ENCODE results near the gene SHISA9. TPM values are rescaled to one million over a fixed set of nuclear protein-coding genes. Genes with fewer than 3 reads are reported as not detected.

SHISA9 gene
- total RNA-seq, 1 donor from 2014 or later, result 2.5 TPM

- Histone ChIP-seq H3K4me1 (no peaks in the 10 kb centered on the region), H3K9me3 (ENCODE audit: low read depth) (no peaks in the 10 kb centered on the region), H2AFZ (replicated peaks) (no peak overlapping the region), H3K9ac (no peak overlapping the region), H3F3A (ENCODE audit: low read depth) (no peaks in the 10 kb centered on the region), H3K27me3 (no peaks in the 10 kb centered on the region), H3K4me2 (no peak overlapping the region), H4K20me1 (ENCODE audit: low read depth) (no peaks in the 10 kb centered on the region), H3K27ac (no peak overlapping the region), H3K4me3 (no peak overlapping the region), H3K79me2 (ENCODE audit: low read depth) (no peaks in the 10 kb centered on the region), H3K36me3 (no peaks in the 10 kb centered on the region)
- Mint-ChIP-seq H3K27me3 (ENCODE audit: insufficient read depth, low read depth) (peaks cover 5% of the 10 kb centered on the region), H3K36me3 (peaks cover 6% of the 10 kb centered on the region), H3K4me3 (no peak overlapping the region), H3K9me3 (peaks cover 10% of the 10 kb centered on the region), H3K27ac (no peak overlapping the region), H3K4me1 (no peaks in the 10 kb centered on the region)
- TF ChIP-seq CTCF (IDR thresholded peaks at IDR 0.05) (no peak), EZH2 (IDR thresholded peaks at IDR 0.05) (no peak), EZH2phosphoT487 (IDR thresholded peaks at IDR 0.05) (no peak)
- DNase-seq (ENCODE audit: low spot score), result no peak
These were observed 57.0 kb downstream of the SHISA9 start for GRCh38 chr16:12958366-12958765.

- H3K4me1 Mint-ChIP-seq, result no peaks in the 10 kb centered on the region
- no peak for DNase-seq (ENCODE audit: low spot score)
- Histone ChIP-seq H3K9ac (no peak overlapping the region), H4K20me1 (ENCODE audit: low read depth) (no peaks in the 10 kb centered on the region), H3K79me2 (ENCODE audit: low read depth) (no peaks in the 10 kb centered on the region), H3K4me2 (no peak overlapping the region), H3K36me3 (no peaks in the 10 kb centered on the region), H3F3A (ENCODE audit: low read depth) (no peaks in the 10 kb centered on the region), H3K27me3 (no peaks in the 10 kb centered on the region), H3K4me3 (no peak overlapping the region), H3K9me3 (ENCODE audit: low read depth) (no peaks in the 10 kb centered on the region), H2AFZ (replicated peaks) (no peak overlapping the region), H3K4me1 (no peaks in the 10 kb centered on the region), H3K27ac (no peak overlapping the region)
- H3K36me3 Mint-ChIP-seq, result peaks cover 6% of the 10 kb centered on the region
- peaks cover 10% of the 10 kb centered on the region for H3K9me3 Mint-ChIP-seq
- no peak for TF ChIP-seq EZH2phosphoT487 (IDR thresholded peaks at IDR 0.05)
- TF ChIP-seq CTCF (IDR thresholded peaks at IDR 0.05), result no peak
- no peak for TF ChIP-seq EZH2 (IDR thresholded peaks at IDR 0.05)
- no peak overlapping the region for H3K4me3 Mint-ChIP-seq
- no peak overlapping the region for H3K27ac Mint-ChIP-seq
- H3K27me3 Mint-ChIP-seq (ENCODE audit: insufficient read depth, low read depth), result peaks cover 5% of the 10 kb centered on the region
These were observed 57.7 kb downstream of the SHISA9 start for GRCh38 chr16:12959072-12959471.

- peaks cover 5% of the 10 kb centered on the region for H3K27me3 Mint-ChIP-seq (ENCODE audit: insufficient read depth, low read depth)
- Histone ChIP-seq H3K4me2 (no peak overlapping the region), H3K27me3 (no peaks in the 10 kb centered on the region), H3K36me3 (no peaks in the 10 kb centered on the region), H3K27ac (no peak overlapping the region), H3K79me2 (ENCODE audit: low read depth) (no peaks in the 10 kb centered on the region), H3K4me1 (no peaks in the 10 kb centered on the region), H2AFZ (replicated peaks) (no peak overlapping the region), H3K4me3 (no peak overlapping the region), H3K9me3 (ENCODE audit: low read depth) (no peaks in the 10 kb centered on the region), H3F3A (ENCODE audit: low read depth) (no peaks in the 10 kb centered on the region), H3K9ac (no peak overlapping the region), H4K20me1 (ENCODE audit: low read depth) (no peaks in the 10 kb centered on the region)
- peaks cover 2% of the 10 kb centered on the region for H3K4me1 Mint-ChIP-seq
- TF ChIP-seq EZH2 (IDR thresholded peaks at IDR 0.05) (no peak), CTCF (IDR thresholded peaks at IDR 0.05) (no peak), EZH2phosphoT487 (IDR thresholded peaks at IDR 0.05) (no peak)
- no peak overlapping the region for H3K4me3 Mint-ChIP-seq
- DNase-seq (ENCODE audit: low spot score), result no peak
- peaks cover 10% of the 10 kb centered on the region for H3K9me3 Mint-ChIP-seq
- no peak overlapping the region for H3K27ac Mint-ChIP-seq
- peaks cover 6% of the 10 kb centered on the region for H3K36me3 Mint-ChIP-seq
These were observed 60.2 kb downstream of the SHISA9 start for GRCh38 chr16:12961626-12962025.

Data from neural progenitor cell (in vitro differentiated cells).